ENCODE results near the gene PCDHB2. TPM values are rescaled to one million over a fixed set of nuclear protein-coding genes. Genes with fewer than 3 reads are reported as not detected.
"Not testable (repeated sequence)": the region's sequence is repeated elsewhere in the genome, so short reads cannot be mapped to it uniquely, and the experiment has no call there.

Gene PCDHB2
- total RNA-seq, 1 donor, result 1.4 TPM

- DNase-seq (ENCODE audit: insufficient read length, low spot score, missing footprints), result no peak
- no peak overlapping the region for H2AFZ ChIP-seq (ENCODE audit: low read length)
- no peaks in the 10 kb centered on the region for H3K79me2 ChIP-seq (ENCODE audit: insufficient read depth, low read length)
- no peak overlapping the region for H3K27ac ChIP-seq (ENCODE audit: low read depth, low read length)
- H4K20me1 ChIP-seq (ENCODE audit: insufficient read depth, low read length), result no peaks in the 10 kb centered on the region
- H3K36me3 ChIP-seq (ENCODE audit: insufficient read depth, low read length), result no peaks in the 10 kb centered on the region
- H3K4me1 ChIP-seq (ENCODE audit: insufficient read depth, low read length), result no peaks in the 10 kb centered on the region
- no peak overlapping the region for H3K4me3 ChIP-seq (ENCODE audit: insufficient read depth, low read length)
- no peaks in the 10 kb centered on the region for H3K27me3 ChIP-seq (ENCODE audit: insufficient read depth, low read length)
- no peak for TF ChIP-seq CTCF (IDR thresholded peaks at IDR 0.05; ENCODE audit: extremely low read depth, low read depth, low read length)
- H3K9me3 ChIP-seq (ENCODE audit: low read depth, low read length), result no peaks in the 10 kb centered on the region
- H3K4me2 ChIP-seq (ENCODE audit: insufficient read depth, low read length), result no peak overlapping the region
Observed at GRCh38 chr5:141077826-141078225, 16.6 kb upstream of the PCDHB2 start.

- Histone ChIP-seq H3K9me3 (ENCODE audit: low read depth, low read length) (no peaks in the 10 kb centered on the region), H3K4me1 (ENCODE audit: insufficient read depth, low read length) (no peaks in the 10 kb centered on the region), H3K36me3 (ENCODE audit: insufficient read depth, low read length) (no peaks in the 10 kb centered on the region), H3K27ac (ENCODE audit: low read depth, low read length) (no peak overlapping the region), H3K27me3 (ENCODE audit: insufficient read depth, low read length) (no peaks in the 10 kb centered on the region), H3K4me2 (ENCODE audit: insufficient read depth, low read length) (no peak overlapping the region), H3K4me3 (ENCODE audit: insufficient read depth, low read length) (no peak overlapping the region), H4K20me1 (ENCODE audit: insufficient read depth, low read length) (no peaks in the 10 kb centered on the region), H2AFZ (ENCODE audit: low read length) (no peak overlapping the region), H3K79me2 (ENCODE audit: insufficient read depth, low read length) (no peaks in the 10 kb centered on the region)
- DNase-seq (ENCODE audit: insufficient read length, low spot score, missing footprints), result no peak
- TF ChIP-seq CTCF (IDR thresholded peaks at IDR 0.05; ENCODE audit: extremely low read depth, low read depth, low read length), result no peak
Observed at GRCh38 chr5:141082228-141082627, 12.2 kb upstream of the PCDHB2 start.

DNA sequence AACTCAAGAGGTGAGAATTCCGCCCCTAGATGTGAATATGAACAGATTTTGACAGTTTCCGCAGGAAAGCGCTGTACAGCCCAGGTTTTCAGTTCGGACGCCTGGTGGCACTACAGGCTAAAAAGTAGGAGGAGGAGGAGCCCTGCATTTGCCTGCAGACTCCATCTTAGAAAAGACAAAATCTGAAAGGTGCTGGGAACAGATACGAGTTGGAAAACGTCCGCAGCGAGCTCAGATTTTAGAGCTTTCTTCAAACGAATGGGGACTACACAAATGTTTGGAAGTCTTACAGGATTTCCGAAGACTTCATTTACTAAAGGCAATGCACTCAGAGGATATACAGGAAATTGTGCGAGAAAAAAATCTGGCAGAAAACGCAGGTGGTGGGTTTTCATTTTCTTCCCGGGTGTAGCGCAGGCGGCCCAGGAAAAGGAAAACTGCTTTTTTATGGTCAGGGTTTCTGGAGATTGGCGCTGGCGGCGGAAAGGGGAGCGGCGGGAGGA is 9.9 kb upstream of the PCDHB2 start:
- peak; percentile 63 for TF ChIP-seq CTCF (IDR thresholded peaks at IDR 0.05; ENCODE audit: extremely low read depth, low read depth, low read length)
- H3K36me3 ChIP-seq (ENCODE audit: insufficient read depth, low read length), result no peaks in the 10 kb centered on the region
- H3K9me3 ChIP-seq (ENCODE audit: low read depth, low read length), result no peaks in the 10 kb centered on the region
- H2AFZ ChIP-seq (ENCODE audit: low read length), result peak overlapping the region; percentile 92
- H4K20me1 ChIP-seq (ENCODE audit: insufficient read depth, low read length), result no peaks in the 10 kb centered on the region
- DNase-seq (ENCODE audit: insufficient read length, low spot score, missing footprints), result no peak
- no peaks in the 10 kb centered on the region for H3K27me3 ChIP-seq (ENCODE audit: insufficient read depth, low read length)
- H3K4me3 ChIP-seq (ENCODE audit: insufficient read depth, low read length), result peak overlapping the region; percentile 71
- no peaks in the 10 kb centered on the region for H3K79me2 ChIP-seq (ENCODE audit: insufficient read depth, low read length)
- peak overlapping the region; percentile 80 for H3K4me2 ChIP-seq (ENCODE audit: insufficient read depth, low read length)
- no peaks in the 10 kb centered on the region for H3K4me1 ChIP-seq (ENCODE audit: insufficient read depth, low read length)
- no peak overlapping the region for H3K27ac ChIP-seq (ENCODE audit: low read depth, low read length)

- H3K36me3 ChIP-seq (ENCODE audit: insufficient read depth, low read length), result no peaks in the 10 kb centered on the region
- no peaks in the 10 kb centered on the region for H4K20me1 ChIP-seq (ENCODE audit: insufficient read depth, low read length)
- no peak overlapping the region for H2AFZ ChIP-seq (ENCODE audit: low read length)
- no peaks in the 10 kb centered on the region for H3K9me3 ChIP-seq (ENCODE audit: low read depth, low read length)
- DNase-seq (ENCODE audit: insufficient read length, low spot score, missing footprints), result no peak
- H3K27me3 ChIP-seq (ENCODE audit: insufficient read depth, low read length), result no peaks in the 10 kb centered on the region
- TF ChIP-seq CTCF (IDR thresholded peaks at IDR 0.05; ENCODE audit: extremely low read depth, low read depth, low read length), result no peak
- H3K4me2 ChIP-seq (ENCODE audit: insufficient read depth, low read length), result no peak overlapping the region
- H3K27ac ChIP-seq (ENCODE audit: low read depth, low read length), result no peak overlapping the region
- H3K79me2 ChIP-seq (ENCODE audit: insufficient read depth, low read length), result no peaks in the 10 kb centered on the region
- H3K4me3 ChIP-seq (ENCODE audit: insufficient read depth, low read length), result no peak overlapping the region
- H3K4me1 ChIP-seq (ENCODE audit: insufficient read depth, low read length), result no peaks in the 10 kb centered on the region
Observed at GRCh38 chr5:141095263-141095641, 837 bp downstream of the PCDHB2 start.

- H3K27ac ChIP-seq (ENCODE audit: low read depth, low read length); H4K20me1 ChIP-seq (ENCODE audit: insufficient read depth, low read length): not testable (repeated sequence)
Observed at GRCh38 chr5:141096181-141096580, 1.8 kb downstream of the PCDHB2 start.

GRCh38 chr5:141096586-141096985 is 2.2 kb downstream of the PCDHB2 start:
- not testable (repeated sequence) for H3K36me3 ChIP-seq (ENCODE audit: insufficient read depth, low read length); H3K4me2 ChIP-seq (ENCODE audit: insufficient read depth, low read length); H3K4me1 ChIP-seq (ENCODE audit: insufficient read depth, low read length); H2AFZ ChIP-seq (ENCODE audit: low read length); H3K4me3 ChIP-seq (ENCODE audit: insufficient read depth, low read length); H3K9me3 ChIP-seq (ENCODE audit: low read depth, low read length); H4K20me1 ChIP-seq (ENCODE audit: insufficient read depth, low read length); H3K27ac ChIP-seq (ENCODE audit: low read depth, low read length); H3K27me3 ChIP-seq (ENCODE audit: insufficient read depth, low read length); H3K79me2 ChIP-seq (ENCODE audit: insufficient read depth, low read length); DNase-seq (ENCODE audit: insufficient read length, low spot score, missing footprints)

More at GRCh38 chr5:141096181-141096580, 1.8 kb downstream of the PCDHB2 start:
- not testable (repeated sequence) for H3K27me3 ChIP-seq (ENCODE audit: insufficient read depth, low read length); H3K79me2 ChIP-seq (ENCODE audit: insufficient read depth, low read length); DNase-seq (ENCODE audit: insufficient read length, low spot score, missing footprints); H3K4me2 ChIP-seq (ENCODE audit: insufficient read depth, low read length); H3K36me3 ChIP-seq (ENCODE audit: insufficient read depth, low read length); H2AFZ ChIP-seq (ENCODE audit: low read length); H3K4me3 ChIP-seq (ENCODE audit: insufficient read depth, low read length); H3K4me1 ChIP-seq (ENCODE audit: insufficient read depth, low read length); H3K9me3 ChIP-seq (ENCODE audit: low read depth, low read length)
